OCI-LY3 (cell line): ENCODE measurements around the gene TESMIN.

Experiments
- CTCF ChIP-seq: fragments of 200-600, 300-600 bp; sonication (generic); IDR thresholded peaks from 2 replicates; pipeline ENCODE4 v1.5.1; 2014; ENCODE audit warnings: antibody characterized with exemption, low read length, low read depth
- EZH2phosphoT487 ChIP-seq: fragments of 200-600 bp; shearing (Covaris generic); IDR thresholded peaks from 2 replicates; pipeline ENCODE4 v1.6.1; 2018; ENCODE audit warnings: antibody characterized with exemption, mixed run types, low read depth

- TF ChIP-seq CTCF (no peak), EZH2phosphoT487 (no peak)
These were observed 16.2 kb downstream of the TESMIN start for GRCh38 chr11:68735125-68735524.
